BLaER1 treated with 17β-estradiol and CSF1 and Interleukin-3, amounts not matched to agents 10 nM and 100 nM (cell line): Measurements from ENCODE around the gene CSGALNACT2.

Source experiments
- H3K27ac ChIP-seq, 11 experiments: shearing (Covaris generic); formaldehyde crosslinking; 2 replicates each; pipeline ENCODE4 v1.8.1; 2022
- H3K27me3 ChIP-seq, 11 experiments: shearing (Covaris generic); formaldehyde crosslinking; 2 replicates each; pipeline ENCODE4 v1.8.1; 2022
- H3K36me3 ChIP-seq, 11 experiments: shearing (Covaris generic); formaldehyde crosslinking; 2 replicates each; pipeline ENCODE4 v1.8.1; 2022
- H3K4me1 ChIP-seq, 10 experiments: shearing (Covaris generic); formaldehyde crosslinking; 2 replicates each; pipeline ENCODE4 v1.8.1; 2022
- H3K4me2 ChIP-seq, 11 experiments: shearing (Covaris generic); formaldehyde crosslinking; 2 replicates each; pipeline ENCODE4 v1.8.1; 2022
- H3K4me3 ChIP-seq, 10 experiments: shearing (Covaris generic); formaldehyde crosslinking; 2 replicates each; pipeline ENCODE4 v1.8.1; 2022
- H3K9ac ChIP-seq, 11 experiments: shearing (Covaris generic); formaldehyde crosslinking; 2 replicates each; pipeline ENCODE4 v1.8.1; 2022
- H3K9me3 ChIP-seq, 11 experiments: shearing (Covaris generic); formaldehyde crosslinking; replicated peaks in 1 of 11; 2 replicates each; pipeline ENCODE4 v1.8.1; 2022
- H4K20me1 ChIP-seq, 11 experiments: shearing (Covaris generic); formaldehyde crosslinking; 2 replicates each; pipeline ENCODE4 v1.8.1; 2022
- Cebpa-rat ChIP-seq, 11 experiments: shearing (Covaris generic); IDR thresholded peaks; 2 replicates each; pipeline ENCODE4 v1.8.1; 2022

The CSGALNACT2 gene

DNA sequence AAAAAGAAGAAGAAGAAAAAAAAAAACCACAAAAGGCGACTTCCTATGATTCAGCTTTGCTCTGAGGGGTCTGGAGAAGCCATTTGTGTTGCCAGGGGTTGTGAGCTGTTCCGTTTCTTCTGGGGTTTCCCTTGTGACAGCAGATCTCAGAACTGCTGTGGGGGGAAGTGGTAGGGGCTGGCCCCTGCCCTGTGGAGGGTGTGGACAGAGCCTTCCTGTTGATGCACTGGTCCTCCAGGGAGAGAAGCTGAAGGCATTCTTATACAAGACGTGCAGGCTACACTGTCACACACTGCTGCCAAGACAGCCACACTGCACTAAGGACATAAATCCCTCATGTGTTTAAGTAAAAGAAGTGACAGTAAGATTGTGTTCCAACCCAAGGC is 17.3 kb upstream of the CSGALNACT2 start:
- no peaks in the 10 kb centered on the region for H4K20me1 ChIP-seq
- no peaks in the 10 kb centered on the region for H3K36me3 ChIP-seq
- peak overlapping the region; percentile 86 to 99 (median 97) for H3K4me2 ChIP-seq
- no peak for TF ChIP-seq Cebpa-rat (IDR thresholded peaks at IDR 0.05)
- H3K9me3 ChIP-seq: no peaks in the 10 kb centered on the region
- H3K27me3 ChIP-seq: no peaks in the 10 kb centered on the region
- peaks cover 73 to 86% (median 76%) of the 10 kb centered on the region in 10 experiments for H3K4me1 ChIP-seq
- peak overlapping the region; percentile 65 to 76 (median 69) for H3K9ac ChIP-seq
- peak overlapping the region; percentile 62 to 90 (median 80); a peak in 21 of 22 replicates for H3K27ac ChIP-seq
- H3K4me3 ChIP-seq: peak overlapping the region in 8 of 10 experiments; percentile 1 to 45 (median 32); a peak in 11 of 20 replicates

- H4K20me1 ChIP-seq: no peaks in the 10 kb centered on the region
- peak overlapping the region; percentile 86 to 99 (median 97) for H3K4me2 ChIP-seq
- peak overlapping the region; percentile 62 to 90 (median 80); a peak in 21 of 22 replicates for H3K27ac ChIP-seq
- H3K36me3 ChIP-seq: no peaks in the 10 kb centered on the region
- no peak for TF ChIP-seq Cebpa-rat (IDR thresholded peaks at IDR 0.05)
- H3K4me1 ChIP-seq: peaks cover 79 to 92% (median 81%) of the 10 kb centered on the region in 10 experiments
- H3K9me3 ChIP-seq: no peaks in the 10 kb centered on the region
- peak overlapping the region in 8 of 10 experiments; percentile 1 to 45 (median 32); a peak in 14 of 20 replicates for H3K4me3 ChIP-seq
- no peaks in the 10 kb centered on the region for H3K27me3 ChIP-seq
- H3K9ac ChIP-seq: peak overlapping the region; percentile 56 to 76 (median 69)
These were observed 16.8 kb upstream of the CSGALNACT2 start for GRCh38 chr10:43121444-43121843.

- TF ChIP-seq Cebpa-rat (IDR thresholded peaks at IDR 0.05): no peak
- Histone ChIP-seq H3K9me3 (no peaks in the 10 kb centered on the region), H3K36me3 (no peaks in the 10 kb centered on the region), H4K20me1 (no peaks in the 10 kb centered on the region), H3K27ac (peak overlapping the region; percentile 62 to 90 (median 80)), H3K4me1 (peaks cover 85 to 98% (median 88%) of the 10 kb centered on the region in 10 experiments), H3K4me2 (peak overlapping the region; percentile 86 to 99 (median 97)), H3K9ac (peak overlapping the region; percentile 56 to 76 (median 69); a peak in 21 of 22 replicates), H3K27me3 (no peaks in the 10 kb centered on the region), H3K4me3 (peak overlapping the region in 3 of 10 experiments; percentile 2 to 45 (median 37); a peak in 4 of 20 replicates)
These were observed 16.1 kb upstream of the CSGALNACT2 start for GRCh38 chr10:43122096-43122495.

GRCh38 chr10:43122826-43123225 is 15.4 kb upstream of the CSGALNACT2 start:
- H3K4me2 ChIP-seq: peak overlapping the region; percentile 86 to 99 (median 97)
- H3K4me1 ChIP-seq: peaks cover 92 to 99% (median 95%) of the 10 kb centered on the region in 10 experiments
- TF ChIP-seq Cebpa-rat (IDR thresholded peaks at IDR 0.05): no peak
- no peaks in the 10 kb centered on the region for H3K9me3 ChIP-seq
- H3K4me3 ChIP-seq: no peak overlapping the region; a peak in 1 of 20 replicates
- H3K36me3 ChIP-seq: no peaks in the 10 kb centered on the region
- H4K20me1 ChIP-seq: no peaks in the 10 kb centered on the region
- peak overlapping the region; percentile 62 to 90 (median 80); a peak in 19 of 22 replicates for H3K27ac ChIP-seq
- H3K9ac ChIP-seq: peak overlapping the region in 8 of 11 experiments; percentile 56 to 76 (median 72); a peak in 9 of 22 replicates
- no peaks in the 10 kb centered on the region for H3K27me3 ChIP-seq

DNA sequence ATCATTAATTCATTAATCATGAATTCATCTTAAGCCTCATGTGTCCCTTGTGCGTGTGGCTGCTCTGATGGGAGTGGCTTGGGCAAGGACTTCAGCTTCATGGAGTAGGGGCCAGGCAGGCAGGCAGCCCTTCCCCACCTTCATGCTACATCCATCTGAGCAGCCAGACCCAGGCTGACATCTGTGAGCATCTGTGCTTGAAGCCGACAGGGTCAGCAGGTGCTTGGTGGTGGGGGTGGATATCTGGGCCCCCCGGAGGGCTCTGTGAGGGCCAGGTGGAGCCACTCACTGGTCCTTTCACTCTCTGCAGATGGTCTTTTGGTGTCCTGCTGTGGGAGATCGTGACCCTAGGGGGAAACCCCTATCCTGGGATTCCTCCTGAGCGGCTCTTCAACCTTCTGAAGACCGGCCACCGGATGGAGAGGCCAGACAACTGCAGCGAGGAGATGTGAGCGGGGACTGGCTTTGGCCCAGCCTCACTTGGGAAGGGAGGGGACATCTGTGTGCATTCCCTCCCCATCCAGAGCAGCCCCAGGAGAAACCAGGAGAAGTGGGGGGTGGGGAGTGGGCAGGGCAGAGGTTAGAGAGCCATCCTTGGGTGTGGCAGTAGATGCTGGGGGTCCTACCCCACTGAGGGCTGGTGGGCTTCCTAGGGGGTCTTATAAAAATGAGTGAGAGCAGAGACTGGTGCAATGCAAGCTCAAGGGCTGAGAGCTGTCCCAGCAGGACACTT is 14.7 kb upstream of the CSGALNACT2 start:
- no peaks in the 10 kb centered on the region for H3K27me3 ChIP-seq
- H3K4me1 ChIP-seq: peaks cover 97 to 100% (median 99%) of the 10 kb centered on the region in 10 experiments
- peak overlapping the region; percentile 86 to 99 (median 97) for H3K4me2 ChIP-seq
- H3K27ac ChIP-seq: peak overlapping the region in 8 of 11 experiments; percentile 13 to 90 (median 83); a peak in 14 of 22 replicates
- TF ChIP-seq Cebpa-rat (IDR thresholded peaks at IDR 0.05): no peak
- H4K20me1 ChIP-seq: no peaks in the 10 kb centered on the region
- peak overlapping the region in 3 of 11 experiments; percentile 4 to 36 (median 21); a peak in 4 of 22 replicates for H3K9ac ChIP-seq
- no peak overlapping the region for H3K4me3 ChIP-seq
- no peaks in the 10 kb centered on the region for H3K9me3 ChIP-seq
- no peaks in the 10 kb centered on the region for H3K36me3 ChIP-seq

DNA sequence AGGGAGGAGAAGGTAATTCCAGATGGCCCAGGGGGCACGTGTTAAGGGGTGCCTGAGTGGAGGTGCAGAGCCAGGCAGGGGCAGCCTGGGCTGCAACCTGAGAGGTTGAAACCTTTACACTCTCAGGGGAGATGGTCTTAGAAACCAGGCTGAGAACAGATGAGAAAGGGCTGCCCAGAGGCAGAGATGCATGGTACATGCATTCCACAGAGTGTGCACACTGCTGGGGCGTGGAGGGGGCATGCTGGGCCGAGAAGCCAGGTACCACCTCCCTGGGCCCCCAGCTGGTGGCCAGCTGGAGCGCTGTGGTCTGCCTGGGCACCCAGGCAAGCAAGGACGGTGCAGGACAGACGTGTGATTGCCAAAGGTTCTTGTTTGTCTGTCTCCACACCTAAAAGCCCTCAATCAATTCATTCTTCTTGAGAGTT is 14.1 kb upstream of the CSGALNACT2 start:
- Histone ChIP-seq H3K27me3 (no peaks in the 10 kb centered on the region), H3K4me2 (peak overlapping the region; percentile 86 to 99 (median 97)), H3K36me3 (no peaks in the 10 kb centered on the region), H3K27ac (peak overlapping the region in 8 of 11 experiments; percentile 8 to 90 (median 83); a peak in 10 of 22 replicates), H4K20me1 (no peaks in the 10 kb centered on the region), H3K9ac (peak overlapping the region in 2 of 11 experiments; percentile 4 to 31; a peak in 3 of 22 replicates), H3K4me3 (no peak overlapping the region), H3K4me1 (peaks cover 97 to 100% (median 99%) of the 10 kb centered on the region in 10 experiments), H3K9me3 (no peaks in the 10 kb centered on the region)
- no peak for TF ChIP-seq Cebpa-rat (IDR thresholded peaks at IDR 0.05)

- H3K27me3 ChIP-seq: no peaks in the 10 kb centered on the region
- H3K4me2 ChIP-seq: peak overlapping the region; percentile 86 to 99 (median 97)
- no peak for TF ChIP-seq Cebpa-rat (IDR thresholded peaks at IDR 0.05)
- peaks cover 97 to 99% (median 98%) of the 10 kb centered on the region in 10 experiments for H3K4me1 ChIP-seq
- H3K27ac ChIP-seq: peak overlapping the region in 7 of 11 experiments; percentile 36 to 90 (median 84); a peak in 12 of 22 replicates
- H3K9ac ChIP-seq: 0 out of 22 replicates have a peak overlapping the region, but pooled peaks of 1 of the 11 experiments have one; percentile 31
- no peaks in the 10 kb centered on the region for H4K20me1 ChIP-seq
- no peak overlapping the region for H3K4me3 ChIP-seq
- H3K9me3 ChIP-seq: no peaks in the 10 kb centered on the region
- no peaks in the 10 kb centered on the region for H3K36me3 ChIP-seq
These were observed 13.5 kb upstream of the CSGALNACT2 start for GRCh38 chr10:43124574-43125273.

DNA sequence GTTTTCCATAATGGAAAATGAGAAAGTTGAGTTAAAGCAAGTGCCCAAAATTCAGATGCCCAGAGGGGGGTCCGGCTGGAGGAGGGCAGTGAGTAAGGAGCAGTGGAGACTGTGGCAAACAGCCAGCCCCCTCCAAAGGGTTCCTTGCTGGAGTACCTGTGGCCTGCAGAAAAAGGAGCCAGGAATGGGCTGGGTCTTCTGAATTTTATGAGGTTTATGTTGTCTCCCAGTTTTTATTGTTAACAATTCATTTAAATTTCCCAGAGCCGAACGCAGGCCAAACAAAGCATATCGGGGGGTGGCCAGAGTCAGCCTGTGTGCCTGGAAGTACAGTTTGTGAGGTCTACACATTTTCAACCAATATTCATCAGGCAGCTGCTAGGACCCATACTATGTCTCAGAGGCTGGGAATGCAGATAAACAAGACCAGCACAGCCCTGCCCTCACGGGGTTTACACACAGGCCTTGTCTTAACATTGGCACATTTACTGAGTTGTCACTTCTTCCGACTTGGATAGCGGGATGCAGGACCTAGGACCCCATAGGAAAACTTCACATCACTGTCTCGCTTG is 12.9 kb upstream of the CSGALNACT2 start:
- no peak overlapping the region for H3K4me3 ChIP-seq
- H3K4me2 ChIP-seq: peak overlapping the region; percentile 86 to 99 (median 97); a peak in 20 of 22 replicates
- peak overlapping the region in 4 of 11 experiments; percentile 48 to 79 (median 64); a peak in 6 of 22 replicates for H3K9ac ChIP-seq
- TF ChIP-seq Cebpa-rat (IDR thresholded peaks at IDR 0.05): no peak
- H3K27ac ChIP-seq: peak overlapping the region in 10 of 11 experiments; percentile 34 to 90 (median 78); a peak in 16 of 22 replicates
- H4K20me1 ChIP-seq: no peaks in the 10 kb centered on the region
- no peaks in the 10 kb centered on the region for H3K9me3 ChIP-seq
- H3K4me1 ChIP-seq: peaks cover 93 to 99% (median 98%) of the 10 kb centered on the region in 10 experiments
- no peaks in the 10 kb centered on the region for H3K36me3 ChIP-seq
- no peaks in the 10 kb centered on the region for H3K27me3 ChIP-seq
